ENCODE results near the gene APOBEC3H. TPM values are rescaled to one million over a fixed set of nuclear protein-coding genes. Genes with fewer than 3 reads are reported as not detected.

APOBEC3H gene
- polyA plus RNA-seq, 3 donors = 0.31 TPM; not detected in 2

DNA sequence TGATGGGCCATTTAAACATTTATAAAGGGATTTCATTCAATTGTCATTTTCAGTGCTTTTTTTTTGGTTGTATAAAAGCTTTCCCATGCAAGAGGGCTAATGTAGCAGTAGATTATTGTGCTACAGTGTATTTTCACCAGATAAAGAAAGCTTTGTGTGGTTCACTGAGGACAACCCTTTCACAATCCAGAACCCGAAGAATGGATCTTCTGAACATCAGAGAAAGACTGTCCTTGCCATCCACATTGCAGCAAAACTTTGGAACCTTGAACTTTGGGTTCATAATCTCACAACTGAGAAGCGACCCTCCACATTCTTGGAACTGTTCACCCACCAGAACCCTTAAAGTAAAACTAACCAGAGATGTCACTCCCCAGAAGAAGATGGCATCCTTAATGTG is 9.3 kb downstream of the APOBEC3H start:
- DNase-seq (ENCODE audit: low read depth in 3 of 3, low spot score in 2 of 3) = no peak

DNA sequence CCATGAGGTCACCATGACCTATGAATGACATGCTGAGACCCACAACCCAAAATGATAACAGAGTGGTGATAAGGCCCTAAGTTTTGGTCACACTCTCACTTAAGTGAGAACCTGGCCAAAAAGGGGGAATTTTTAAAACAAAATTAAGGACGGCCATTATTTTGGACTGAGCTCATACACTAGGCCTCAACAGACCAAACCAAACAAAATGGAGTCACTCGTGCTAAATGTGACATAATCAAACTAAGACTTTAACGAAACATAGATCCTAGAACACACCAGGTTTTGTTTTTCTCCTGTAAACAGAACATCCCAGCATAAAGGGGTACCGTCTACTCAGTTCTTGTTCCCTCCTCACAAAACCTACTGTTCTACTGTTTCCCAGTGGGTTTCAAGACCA is 11.4 kb downstream of the APOBEC3H start:
- no peak for DNase-seq (ENCODE audit: low read depth in 3 of 3, low spot score in 2 of 3)

DNA sequence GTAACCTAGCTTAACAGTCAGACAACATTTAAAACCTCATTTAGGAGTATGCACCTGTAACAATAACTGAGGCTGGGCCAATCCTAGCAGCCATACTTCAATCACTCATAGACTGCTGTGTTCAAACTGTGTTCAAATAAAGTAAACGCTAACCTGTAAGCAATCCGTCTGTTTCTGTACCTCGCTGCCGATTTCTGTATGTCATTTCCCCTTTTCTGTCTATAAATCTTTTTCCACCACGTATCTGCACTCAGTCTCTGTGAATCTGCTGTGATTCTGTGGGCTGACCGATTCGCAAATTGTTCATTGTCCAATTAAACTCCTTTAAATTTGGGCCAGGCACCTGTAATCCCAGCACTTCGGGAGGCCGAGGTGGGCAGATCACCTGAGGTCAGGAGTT is 12.3 kb downstream of the APOBEC3H start:
- no peak for DNase-seq (ENCODE audit: low read depth in 3 of 3, low spot score in 2 of 3)

GRCh38 chr22:39110631-39111561 is 13.9 kb downstream of the APOBEC3H start:
- DNase-seq (ENCODE audit: low read depth in 3 of 3, low spot score in 2 of 3) = no peak

DNA sequence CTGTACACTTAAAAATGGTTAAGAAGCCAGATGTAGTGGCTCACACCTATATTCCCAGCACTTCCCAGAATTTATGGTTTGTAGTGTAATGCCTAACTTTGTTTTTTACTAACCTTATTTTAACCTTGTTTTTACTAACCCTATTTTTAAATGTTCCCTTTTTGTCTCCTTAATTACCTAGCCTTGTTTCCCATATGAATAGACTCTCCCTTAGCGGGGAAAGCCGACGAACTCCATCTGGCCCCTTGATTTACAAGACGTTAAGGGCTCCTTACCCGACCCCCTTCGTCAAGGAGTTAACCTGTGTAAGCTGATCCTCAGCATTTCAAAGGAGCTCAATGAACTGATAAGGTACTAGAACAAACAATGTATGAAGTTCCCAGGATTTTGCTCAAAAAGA is 17.1 kb downstream of the APOBEC3H start:
- no peak for DNase-seq (ENCODE audit: low read depth in 3 of 3, low spot score in 2 of 3)

DNA sequence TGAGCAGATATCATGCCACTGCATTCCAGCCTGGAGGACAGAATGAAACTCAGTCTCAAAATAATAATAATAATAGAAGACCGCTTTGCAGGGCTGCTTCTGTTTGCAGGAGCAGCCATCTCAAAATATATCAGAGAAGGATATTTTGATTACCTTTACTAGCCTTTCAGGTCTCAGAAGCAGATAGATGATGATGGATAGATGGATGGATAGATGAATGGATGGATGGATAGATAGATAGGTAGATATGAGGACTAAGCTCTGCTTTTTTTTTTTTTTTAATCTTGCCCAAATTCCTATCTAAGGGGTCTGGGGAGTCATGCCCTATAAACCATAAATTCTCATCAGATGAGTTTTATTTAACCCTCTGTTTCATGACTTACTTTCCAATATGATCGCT is 18.5 kb downstream of the APOBEC3H start:
- DNase-seq (ENCODE audit: low read depth in 3 of 3, low spot score in 2 of 3) = no peak

- DNase-seq (ENCODE audit: low read depth in 3 of 3, low spot score in 2 of 3) = no peak
These were observed 19.1 kb downstream of the APOBEC3H start for GRCh38 chr22:39115977-39116621.

- DNase-seq (ENCODE audit: low read depth in 3 of 3, low spot score in 2 of 3) = no peak
These were observed 20.6 kb downstream of the APOBEC3H start for GRCh38 chr22:39117585-39118191.

DNA sequence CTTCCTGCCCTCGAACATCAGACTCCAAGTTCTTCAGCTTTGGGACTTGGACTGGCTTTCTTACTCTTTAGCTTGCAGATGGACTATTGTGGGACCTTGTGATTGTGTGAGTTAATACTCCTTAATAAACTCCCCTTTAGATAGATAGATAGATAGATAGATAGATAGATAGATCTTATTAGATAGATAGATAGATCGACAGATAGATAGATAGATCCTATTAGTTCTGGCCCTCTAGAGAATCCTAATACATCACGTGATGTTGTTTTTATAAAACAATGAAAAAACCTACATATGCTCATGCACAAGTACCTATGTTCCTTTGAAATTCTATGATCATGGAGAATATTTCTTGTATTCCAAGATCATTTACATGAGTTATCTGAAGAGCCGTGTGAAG is 23.9 kb downstream of the APOBEC3H start:
- no peak for DNase-seq (ENCODE audit: low read depth in 3 of 3, low spot score in 2 of 3)

- DNase-seq (ENCODE audit: low read depth in 3 of 3, low spot score in 2 of 3) = no peak
These were observed 25.9 kb downstream of the APOBEC3H start for GRCh38 chr22:39122772-39123470.

DNA sequence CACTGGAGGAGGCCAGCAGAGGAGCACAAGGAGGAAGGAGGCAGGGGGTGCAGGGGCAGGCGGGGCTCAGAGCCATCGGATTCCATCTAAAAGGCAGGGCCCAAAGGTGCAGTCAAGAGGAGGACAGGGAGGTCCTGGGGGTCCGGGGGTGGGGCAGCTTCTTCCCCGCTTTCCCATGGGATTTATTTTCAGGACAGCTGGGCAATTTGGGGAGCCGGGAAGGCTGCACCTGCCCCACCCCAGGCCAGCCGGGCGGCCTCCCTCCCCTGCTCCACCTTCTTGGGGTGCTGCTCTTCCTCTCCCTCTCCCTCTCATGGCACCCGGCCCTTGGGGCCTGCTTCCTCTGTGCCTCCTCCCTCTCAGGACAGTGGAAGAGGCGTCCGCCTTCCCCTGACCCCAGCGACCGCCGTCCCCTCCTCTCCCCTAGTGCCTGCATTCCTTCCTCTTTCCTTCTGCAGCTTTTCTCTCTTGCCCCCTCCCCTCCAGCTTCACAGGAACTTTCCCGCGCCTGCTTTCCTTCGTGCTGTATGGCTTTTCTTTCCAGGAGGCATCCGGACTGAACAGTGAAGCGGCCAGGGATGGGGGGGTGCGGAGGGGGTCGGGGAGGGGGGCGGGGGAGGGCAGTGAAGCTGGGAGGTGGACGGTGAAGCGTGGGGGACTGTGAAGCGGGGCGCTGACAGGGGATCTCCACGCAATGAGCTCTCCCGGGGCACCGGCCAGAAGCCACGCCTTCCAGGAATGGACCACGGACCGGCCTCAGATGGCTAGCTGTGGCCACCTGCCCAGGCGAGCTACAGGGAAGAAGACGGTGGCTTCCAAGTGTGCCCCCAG is 26.9 kb downstream of the APOBEC3H start:
- DNase-seq (ENCODE audit: low read depth in 3 of 3, low spot score in 2 of 3) = no peak

DNA sequence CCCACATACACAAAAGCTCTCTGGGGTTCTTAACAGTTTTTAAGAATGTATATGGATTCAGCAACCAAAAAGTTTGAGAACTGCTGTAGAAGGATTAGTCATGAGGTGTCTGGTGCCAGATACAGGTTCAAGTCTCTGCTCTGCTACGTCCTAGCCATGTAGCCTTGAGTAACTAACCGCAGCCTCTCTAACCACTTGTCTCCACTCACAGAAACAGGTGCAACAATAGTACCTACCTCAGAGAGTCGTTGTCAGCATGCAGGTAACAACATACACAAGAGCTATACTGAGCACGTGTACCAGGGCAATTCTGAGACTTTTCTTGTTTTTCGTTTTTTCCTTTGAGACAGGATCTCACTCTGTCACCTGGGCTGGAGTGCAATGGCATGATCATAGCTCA is 28.6 kb downstream of the APOBEC3H start:
- no peak for DNase-seq (ENCODE audit: low read depth in 3 of 3, low spot score in 2 of 3)

GRCh38 chr22:39128508-39128907 is 31.5 kb downstream of the APOBEC3H start:
- no peak for DNase-seq (ENCODE audit: low read depth in 3 of 3, low spot score in 2 of 3)

DNA sequence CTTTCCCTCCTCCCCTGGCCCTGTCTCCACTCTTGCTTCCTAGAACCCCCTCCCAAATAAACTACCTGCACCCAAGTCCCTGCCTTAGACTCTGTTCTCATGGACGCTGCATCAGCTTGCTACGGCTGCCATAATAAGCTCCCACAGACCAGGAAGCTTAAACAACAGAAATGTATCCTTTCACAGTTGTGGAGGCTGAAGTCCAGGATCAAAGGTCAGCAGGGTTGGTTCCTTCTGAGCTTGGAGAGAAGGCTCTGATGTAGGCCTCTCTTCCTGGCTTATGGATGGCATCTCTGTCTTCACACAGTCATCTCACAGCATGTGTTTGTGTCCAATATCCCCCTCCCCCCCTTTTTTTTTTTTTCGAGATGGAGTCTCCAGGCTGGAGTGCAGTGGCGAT is 32.0 kb downstream of the APOBEC3H start:
- no peak for DNase-seq (ENCODE audit: low read depth in 3 of 3, low spot score in 2 of 3)

DNA sequence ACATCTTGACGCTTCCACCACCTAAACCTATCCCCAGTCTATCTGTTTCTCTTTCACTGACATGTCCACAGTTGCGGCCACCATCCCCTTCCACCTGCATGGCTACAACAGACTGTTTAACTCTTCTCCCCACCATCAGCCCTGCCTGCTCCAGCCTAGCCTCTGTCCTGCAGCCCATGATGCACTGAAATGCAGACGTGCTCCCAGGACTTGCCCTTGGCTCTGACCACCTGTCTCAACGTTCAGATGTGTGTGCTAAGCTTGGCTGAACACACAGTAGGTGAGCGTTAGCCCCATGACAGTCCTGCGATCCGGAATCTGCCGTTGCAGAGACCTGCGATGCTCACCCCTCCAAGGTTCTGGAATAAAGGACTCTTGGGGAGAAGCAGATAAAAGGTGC is 32.7 kb downstream of the APOBEC3H start:
- DNase-seq (ENCODE audit: low read depth in 3 of 3, low spot score in 2 of 3) = no peak

- DNase-seq (ENCODE audit: low read depth in 3 of 3, low spot score in 2 of 3) = no peak
These were observed 33.2 kb downstream of the APOBEC3H start for GRCh38 chr22:39130152-39130704.

- no peak for DNase-seq (ENCODE audit: low read depth in 3 of 3, low spot score in 2 of 3)
These were observed 34.1 kb downstream of the APOBEC3H start for GRCh38 chr22:39130892-39131855.

GRCh38 chr22:39132281-39132680 is 35.2 kb downstream of the APOBEC3H start:
- no peak for DNase-seq (ENCODE audit: low read depth in 3 of 3, low spot score in 2 of 3)

All from right renal cortex interstitium (tissue), 3 donors.